ENCODE measurements around the gene KRTAP4-4.
"Not testable (repeated sequence)": the region's sequence is repeated elsewhere in the genome, so short reads cannot be mapped to it uniquely, and the experiment has no call there.

KRTAP4-4 gene

DNA sequence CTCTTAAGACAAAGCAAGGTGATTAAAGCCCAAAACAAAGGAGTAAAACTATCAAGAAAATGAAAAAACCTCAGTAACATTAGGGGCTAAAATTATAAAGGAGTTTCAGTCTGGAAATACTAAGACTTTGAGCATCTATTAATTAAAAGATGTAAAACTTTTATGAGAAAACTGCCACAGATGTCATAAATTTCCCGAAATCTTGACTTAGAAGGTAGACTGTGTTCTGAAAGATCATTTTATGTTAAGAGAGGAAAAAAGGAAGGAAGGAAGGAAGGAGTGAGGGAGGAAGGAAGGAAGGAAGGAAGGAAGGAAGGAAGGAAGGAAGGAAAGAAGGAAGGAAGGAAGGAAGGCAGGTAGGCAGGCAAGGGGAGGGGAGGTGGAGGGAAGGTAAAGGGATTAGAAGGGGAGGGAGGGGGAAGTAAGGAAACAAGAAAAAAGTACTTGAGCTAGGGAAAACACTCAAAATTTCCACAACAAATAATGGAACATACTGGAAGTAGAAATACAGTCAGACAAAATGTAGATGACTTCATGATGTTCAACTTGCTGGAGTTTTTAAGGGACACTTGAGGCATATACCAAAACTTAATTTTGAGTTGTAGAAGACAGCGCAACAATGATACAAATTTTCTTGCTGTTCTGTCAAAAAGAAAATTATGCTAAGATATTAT, 12.9 kb downstream of the KRTAP4-4 start:
- FAIRE-seq = no peak

DNA sequence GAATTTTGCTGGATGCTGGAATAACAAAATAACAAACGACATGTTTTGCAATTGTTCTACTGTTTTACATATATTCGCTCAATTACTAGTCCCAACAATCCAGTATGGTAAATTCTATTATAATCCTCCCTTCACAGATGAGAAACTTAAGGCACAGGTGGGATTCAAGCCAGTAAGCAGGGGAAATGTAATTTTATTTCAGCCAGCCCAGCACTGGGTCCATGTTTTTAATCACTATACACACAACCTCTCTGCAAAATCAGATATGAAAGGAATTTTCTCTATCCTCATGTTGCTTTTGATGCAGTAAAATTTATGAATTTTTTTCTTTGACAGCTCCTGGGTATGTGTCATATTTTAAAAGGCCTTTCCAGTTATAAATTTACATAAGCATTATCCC, 15.3 kb downstream of the KRTAP4-4 start:
- FAIRE-seq = no peak

DNA sequence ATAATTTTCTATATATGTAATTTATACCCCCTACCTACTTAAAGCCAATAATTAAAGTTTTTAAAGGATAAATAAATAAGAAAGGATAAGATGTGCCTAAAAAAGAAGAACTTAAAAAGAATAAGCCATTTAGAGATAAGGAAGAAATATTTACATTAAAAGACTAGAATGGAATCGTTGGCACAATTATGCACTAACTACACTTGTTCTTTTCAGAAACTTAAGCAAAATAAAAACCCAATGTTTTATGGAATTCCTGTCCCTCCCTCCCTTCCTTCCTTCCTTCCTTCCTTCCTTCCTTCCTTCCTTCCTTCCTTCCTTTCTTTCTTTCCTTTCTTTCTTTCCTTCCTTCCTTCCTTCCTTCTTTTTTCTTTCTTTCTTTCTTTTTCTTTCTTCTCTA, 15.7 kb downstream of the KRTAP4-4 start:
- FAIRE-seq = no peak

DNA sequence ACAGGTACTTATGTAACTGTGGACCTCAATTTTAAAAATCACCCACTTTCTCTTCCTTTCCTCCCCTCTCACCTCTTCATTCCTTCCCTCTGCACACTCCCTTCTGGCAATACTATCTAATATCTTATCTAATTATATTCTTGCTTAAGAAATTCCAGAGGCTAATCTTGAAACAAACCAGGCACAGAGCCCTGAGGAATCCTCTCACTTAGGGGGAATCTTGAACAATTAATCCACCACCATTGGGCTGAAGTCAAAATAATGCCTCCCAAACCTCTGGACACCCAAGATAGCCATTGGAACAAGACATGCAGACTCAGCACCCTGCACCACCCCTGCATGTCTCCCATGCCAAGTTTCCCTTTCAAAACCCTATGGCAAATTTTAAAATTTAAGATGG, 19.2 kb downstream of the KRTAP4-4 start:
- FAIRE-seq = no peak

DNA sequence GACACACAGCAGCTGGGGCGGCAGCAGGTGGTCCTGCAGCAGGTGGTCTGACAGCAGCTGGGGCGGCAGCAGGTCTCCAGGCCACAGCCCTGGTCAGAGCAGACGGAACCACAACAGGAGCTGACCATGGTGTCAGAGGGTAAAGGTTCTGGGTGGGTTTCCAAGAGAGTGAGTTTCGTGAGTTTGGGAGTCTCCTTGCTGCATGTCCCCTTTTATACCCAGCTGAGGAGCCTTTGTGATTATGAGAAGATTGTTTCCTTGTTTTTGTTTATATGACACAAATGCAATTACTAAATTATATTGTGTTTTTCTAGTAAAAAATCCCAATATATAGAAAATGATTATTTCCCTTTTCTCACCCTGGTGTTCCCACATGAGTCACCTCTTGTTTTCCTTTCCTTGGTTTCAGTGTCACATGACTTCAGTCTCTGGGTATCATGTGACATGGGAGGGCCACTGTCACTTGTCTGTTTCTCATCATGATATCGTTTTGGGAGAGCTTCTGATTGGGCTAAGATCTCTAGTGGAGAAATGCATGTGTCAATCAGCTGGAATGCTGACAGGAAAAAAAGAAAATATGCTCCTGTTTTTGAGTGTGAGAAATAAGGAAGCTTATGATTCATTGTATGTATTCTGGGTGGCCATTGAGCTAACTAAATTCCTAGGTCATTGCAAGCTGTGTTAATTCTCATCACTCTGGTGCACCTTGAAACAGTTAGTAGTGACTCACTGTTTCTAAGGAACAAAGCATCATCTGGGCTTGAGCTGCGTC, 20.0 kb downstream of the KRTAP4-4 start, which contains the start of gene KRTAP4-6:
TSS of gene KRTAP4-6 (minus strand) at position 185 of the 772 bp plus-strand sequence. CDS start at position 128, 57 bp downstream.
- FAIRE-seq = no peak

DNA sequence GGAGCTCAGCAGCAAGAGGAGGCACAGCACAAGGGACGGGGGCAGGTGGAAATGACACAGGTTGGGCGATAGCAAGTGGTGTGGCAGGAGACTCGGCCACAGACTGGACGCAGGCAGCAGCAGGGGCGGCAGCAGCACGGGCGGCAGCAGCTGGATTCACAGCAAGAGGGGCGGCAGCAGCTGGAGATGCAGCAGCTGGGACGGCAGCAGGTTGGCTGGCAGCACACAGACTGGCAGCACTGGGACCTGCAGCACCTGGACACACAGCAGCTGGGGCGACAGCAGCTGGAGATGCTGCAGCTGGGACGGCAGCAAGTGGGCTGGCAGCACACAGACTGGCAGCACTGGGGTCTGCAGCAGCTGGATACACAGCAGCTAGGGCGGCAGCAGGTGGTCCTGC, 20.7 kb downstream of the KRTAP4-4 start:
- not testable (repeated sequence) for FAIRE-seq

DNA sequence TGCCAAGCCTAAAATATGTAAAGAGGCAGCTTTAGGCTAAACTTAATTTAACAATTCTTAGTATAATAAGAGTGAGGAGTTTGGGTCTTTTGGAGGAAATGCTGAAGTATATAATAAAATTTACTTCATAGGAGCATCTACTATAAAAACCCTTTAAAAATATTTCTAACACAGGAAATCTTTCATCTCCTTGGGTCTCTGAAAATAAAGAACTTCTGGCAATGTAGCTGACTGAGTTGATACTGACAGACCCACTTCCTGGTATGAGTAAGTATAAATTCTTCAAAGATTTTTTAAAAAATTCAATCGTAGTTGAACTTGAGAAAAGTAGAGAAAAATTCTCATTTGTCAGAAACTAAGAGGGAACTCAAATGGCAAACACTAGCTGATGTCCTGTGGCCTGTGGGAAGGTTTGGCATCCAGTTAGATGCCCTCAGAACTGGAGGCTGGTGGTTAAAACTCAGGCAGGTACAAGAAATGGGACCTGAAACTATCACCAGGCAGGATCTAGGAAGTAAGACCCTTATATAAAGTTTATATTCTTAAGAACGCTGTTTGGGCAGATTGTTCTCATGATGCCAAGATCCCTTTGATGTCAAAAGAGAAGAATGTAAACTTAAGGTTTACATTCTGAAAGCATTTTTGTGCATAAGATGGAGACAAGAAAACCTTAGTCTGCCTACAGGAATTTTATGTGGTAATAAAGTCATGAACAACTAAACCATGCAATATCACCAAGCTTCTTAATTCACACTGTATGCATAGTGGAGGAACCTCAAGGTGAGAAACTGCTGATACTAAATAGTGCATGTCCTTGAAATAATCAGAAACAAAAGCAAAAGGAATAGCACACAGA, 26.4 kb downstream of the KRTAP4-4 start:
- no peak for FAIRE-seq

DNA sequence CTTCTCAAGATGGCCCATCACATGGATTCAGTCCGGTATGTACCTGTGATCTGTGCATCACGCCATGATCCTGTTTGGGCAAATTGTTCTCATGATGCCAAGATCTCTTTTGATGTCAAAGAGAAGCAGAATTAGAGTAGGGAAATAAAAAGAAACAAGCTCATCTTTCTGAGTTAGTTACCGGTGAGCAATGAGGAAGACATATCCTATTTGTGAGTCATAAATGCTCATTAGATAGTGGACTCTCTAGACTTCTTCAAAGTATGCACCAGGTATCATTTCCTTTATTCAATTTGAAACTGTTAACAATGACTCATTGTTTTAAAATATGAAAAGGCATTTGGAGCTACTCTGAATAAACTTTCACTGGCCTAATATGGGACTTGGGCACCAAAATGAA, 28.6 kb downstream of the KRTAP4-4 start:
- FAIRE-seq = no peak

DNA sequence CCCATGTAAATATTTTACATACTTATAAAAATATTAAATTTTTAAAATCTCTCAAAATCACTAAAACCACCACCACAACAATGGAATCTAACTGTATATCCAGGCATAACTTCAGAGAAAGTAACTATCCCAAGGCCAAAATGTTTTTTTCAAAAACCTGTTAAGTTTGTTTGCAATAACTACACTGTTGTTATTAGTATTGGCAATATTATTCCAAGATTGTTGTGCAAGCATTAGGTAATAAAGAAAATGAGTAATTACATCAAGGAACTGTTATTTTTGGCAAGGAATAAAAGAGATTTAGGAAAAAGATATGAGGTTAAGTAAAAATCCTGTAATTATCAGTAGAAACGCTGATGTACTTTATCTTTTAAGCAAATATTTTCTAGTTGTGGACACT, 33.2 kb downstream of the KRTAP4-4 start:
- FAIRE-seq = no peak

DNA sequence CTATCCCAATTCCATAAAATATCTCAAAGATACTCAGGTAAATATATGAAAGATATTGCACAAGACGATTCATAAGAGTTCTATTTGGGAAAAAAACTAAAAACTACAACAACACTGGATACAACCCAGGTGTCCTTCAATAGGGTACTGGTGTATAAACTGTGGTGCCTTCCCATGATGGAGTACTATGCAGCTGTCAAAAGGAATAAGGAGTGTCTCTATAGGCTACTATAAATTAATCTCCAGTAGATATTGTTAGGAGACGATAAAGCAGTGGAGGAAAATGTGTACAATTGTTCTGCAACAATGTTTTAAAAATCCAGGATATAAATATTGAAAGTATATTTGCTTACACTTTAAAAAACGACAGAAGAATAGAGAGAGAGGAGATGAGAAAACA, 34.1 kb downstream of the KRTAP4-4 start:
- FAIRE-seq = no peak

DNA sequence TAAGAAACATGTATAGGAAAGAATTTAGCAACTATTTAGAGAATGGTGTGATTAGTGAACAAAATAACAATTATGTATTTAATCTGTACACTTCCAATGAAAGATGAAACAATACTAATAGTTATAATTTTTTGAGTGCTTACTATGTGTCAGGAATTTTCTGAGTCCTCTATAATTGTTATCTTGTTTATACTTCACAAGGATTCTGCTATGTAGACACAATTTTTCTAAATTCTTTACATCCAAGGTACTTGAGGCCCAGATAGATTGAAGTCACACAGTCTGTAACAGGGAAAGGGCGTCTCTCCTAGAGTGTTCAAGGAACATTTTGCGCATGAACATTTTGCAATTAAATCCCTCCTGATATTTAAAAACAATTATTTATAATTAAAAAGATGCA, 35.5 kb downstream of the KRTAP4-4 start:
- FAIRE-seq = no peak

DNA sequence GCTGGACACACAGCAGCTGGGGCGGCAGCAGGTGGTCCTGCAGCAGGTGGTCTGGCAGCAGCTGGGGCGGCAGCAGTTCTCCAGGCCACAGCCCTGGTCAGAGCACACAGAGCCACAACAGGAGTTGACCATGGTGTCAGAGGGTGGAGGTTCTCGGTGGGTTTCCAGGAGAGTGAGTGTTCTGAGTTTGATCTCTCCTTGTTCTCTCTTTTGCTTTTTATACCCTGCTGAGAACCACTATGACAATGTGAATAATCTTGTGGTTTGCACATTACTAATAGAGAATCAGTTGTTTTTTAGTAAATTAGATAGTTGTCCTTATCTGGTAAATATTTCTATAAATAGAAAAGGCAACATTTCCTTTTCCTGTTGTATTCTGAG, 36.6 kb downstream of the KRTAP4-4 start, which contains the start of gene KRTAP4-12:
TSS of gene KRTAP4-12 (minus strand) at position 192 of the 381 bp plus-strand sequence. CDS start at position 132, 60 bp downstream.
- not testable (repeated sequence) for FAIRE-seq

DNA sequence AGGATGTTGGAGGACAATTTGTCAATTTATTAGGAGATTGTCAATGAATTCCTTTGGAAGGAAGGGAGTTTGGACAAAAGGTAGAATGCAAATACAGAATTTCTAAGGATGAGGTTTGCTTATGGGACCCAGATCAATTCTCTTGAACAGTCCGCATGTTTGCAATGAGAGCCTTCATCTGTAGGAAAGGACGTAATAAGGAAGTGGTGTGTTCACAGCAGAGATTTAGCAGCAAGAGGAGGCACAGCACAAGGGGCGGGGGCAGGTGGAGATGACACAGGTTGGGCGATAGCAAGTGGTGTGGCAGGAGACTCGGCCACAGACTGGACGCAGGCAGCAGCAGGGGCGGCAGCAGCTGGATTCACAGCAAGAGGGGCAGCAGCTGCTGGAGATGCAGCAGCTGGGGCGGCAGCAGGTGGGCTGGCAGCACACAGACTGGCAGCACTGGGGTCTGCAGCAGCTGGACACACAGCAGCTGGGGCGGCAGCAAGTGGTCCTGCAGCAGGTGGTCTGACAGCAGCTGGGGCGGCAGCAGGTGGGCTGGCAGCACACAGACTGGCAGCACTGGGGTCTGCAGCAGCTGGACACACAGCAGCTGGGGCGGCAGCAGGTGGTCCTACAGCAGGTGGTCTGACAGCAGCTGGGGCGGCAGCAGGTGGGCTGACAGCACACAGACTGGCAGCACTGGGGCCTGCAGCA, 37.1 kb downstream of the KRTAP4-4 start:
- not testable (repeated sequence) for FAIRE-seq

DNA sequence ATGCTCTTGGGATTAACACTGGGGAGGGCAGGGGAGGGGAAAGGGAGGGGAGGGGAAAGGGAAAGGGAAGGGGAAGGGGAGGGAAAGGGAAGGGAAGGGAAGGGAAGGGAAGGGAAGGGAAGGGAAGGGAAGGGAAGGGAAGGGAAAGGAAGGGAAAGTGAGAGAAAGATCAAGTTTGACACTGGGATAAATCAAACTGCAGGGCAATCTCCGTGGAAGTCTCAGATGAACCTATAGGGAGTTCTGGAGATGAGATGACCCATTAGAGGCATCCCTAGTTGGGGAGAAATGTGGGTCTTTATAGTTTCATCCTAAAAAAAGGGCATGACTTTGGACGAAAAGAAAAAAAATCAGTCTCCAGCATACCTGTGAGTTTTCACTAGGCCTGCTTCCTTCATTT, 38.8 kb downstream of the KRTAP4-4 start:
- FAIRE-seq = no peak

DNA sequence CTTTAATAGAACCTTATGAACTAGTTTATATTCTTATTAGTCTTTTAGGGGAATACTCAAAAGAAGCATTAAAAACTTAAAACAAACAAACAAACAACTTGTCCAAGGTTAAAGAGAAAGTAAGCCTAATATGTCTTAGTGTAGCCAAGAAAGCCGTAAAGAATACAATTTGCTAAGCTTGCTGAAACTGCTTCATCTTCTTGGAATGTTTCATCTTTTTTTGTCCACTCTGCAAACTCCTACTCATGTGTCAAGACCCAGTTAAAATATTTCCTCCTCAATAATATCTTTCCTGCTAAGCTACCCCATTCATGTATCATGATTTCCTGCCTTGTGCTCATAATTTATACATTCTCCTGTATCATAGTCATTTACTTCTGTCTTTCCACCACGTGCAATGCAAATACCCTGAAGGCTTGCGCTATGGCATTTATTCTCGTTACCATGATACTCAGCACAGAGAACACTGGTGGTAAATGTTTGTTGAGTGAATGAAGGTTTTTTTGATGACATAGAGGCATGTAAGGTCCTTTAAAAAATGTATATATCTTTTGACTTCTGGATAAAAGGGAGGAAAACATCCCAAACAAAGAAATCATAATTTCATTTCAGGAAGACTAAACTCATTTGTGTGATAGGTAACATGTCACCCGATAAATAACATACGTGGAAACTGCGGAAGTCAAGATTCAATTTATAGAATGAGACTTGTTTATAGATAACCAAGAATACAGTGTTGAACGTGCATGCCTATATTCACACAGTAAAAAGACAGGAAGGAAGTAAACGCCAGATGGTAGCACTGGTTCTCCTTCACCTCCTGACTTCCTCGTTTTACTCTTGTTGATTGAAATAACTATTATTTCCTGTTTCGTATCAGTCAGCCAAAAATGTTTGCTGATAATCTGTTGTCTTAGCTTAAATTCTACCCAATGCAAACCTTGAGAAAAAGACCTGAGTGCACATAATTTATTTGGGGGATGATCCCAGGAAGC, 40.6 kb downstream of the KRTAP4-4 start:
- FAIRE-seq = not testable (repeated sequence)

DNA sequence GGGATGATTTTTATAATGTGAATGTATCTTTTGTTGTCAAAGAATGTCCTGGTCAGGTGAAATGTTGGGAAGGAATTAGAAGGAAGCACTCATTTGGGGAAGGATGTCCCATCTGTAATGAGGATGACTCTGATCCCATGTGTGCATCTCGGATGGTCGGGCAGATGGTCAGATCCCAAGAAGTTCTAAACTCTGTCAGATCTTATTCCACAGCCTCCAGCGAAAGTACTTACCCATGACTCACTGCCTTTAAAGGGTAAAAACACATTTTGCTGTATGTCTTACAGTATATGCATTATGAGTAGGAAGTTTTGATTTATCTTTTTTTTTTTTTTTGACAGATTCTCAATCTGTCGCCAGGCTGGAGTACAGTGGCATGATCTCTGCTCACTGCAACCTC, 41.8 kb downstream of the KRTAP4-4 start:
- no peak for FAIRE-seq

DNA sequence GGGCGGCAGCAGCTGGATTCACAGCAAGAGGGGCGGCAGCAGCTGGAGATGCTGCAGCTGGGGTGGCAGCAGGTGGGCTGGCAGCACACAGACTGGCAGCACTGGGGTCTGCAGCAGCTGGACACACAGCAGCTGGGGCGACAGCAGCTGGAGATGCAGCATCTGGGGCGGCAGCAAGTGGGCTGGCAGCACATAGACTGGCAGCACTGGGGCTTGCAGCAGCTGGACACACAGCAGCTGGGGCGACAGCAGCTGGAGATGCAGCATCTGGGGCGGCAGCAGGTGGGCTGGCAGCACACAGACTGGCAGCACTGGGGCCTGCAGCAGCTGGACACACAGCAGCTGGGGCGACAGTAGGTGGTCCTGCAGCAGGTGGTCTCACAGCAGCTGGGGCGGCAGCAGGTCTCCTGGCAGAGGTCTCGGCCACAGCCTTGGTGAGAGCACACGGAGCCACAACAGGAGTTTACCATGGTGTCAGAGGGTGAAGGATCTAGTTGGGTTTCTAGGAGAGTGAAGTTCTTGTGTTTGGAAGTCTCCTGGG, 42.6 kb downstream of the KRTAP4-4 start, which contains the start of gene KRTAP4-11:
TSS of gene KRTAP4-11 (minus strand) at position 528 of the 541 bp plus-strand sequence. CDS start at position 470, 58 bp downstream.
- FAIRE-seq = not testable (repeated sequence)

DNA sequence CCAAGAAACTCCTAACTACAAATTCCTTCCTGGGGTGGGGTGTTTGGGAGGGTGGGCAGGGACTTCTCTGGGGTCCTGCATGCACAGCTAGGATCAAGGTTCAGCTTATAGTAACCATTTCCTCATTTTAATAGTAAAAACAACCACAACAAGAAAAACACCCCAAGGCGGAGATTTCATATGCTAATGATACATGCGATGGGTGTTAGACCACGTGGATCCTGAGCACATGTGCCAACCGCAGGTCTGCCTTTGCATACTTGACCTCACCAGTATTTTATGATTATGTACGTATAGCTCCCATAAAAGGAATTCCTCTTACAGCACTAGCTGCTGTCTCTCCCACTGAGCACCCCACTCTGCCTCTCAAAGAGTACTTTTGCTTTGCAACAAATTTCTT, 44.3 kb downstream of the KRTAP4-4 start:
- no peak for FAIRE-seq

DNA sequence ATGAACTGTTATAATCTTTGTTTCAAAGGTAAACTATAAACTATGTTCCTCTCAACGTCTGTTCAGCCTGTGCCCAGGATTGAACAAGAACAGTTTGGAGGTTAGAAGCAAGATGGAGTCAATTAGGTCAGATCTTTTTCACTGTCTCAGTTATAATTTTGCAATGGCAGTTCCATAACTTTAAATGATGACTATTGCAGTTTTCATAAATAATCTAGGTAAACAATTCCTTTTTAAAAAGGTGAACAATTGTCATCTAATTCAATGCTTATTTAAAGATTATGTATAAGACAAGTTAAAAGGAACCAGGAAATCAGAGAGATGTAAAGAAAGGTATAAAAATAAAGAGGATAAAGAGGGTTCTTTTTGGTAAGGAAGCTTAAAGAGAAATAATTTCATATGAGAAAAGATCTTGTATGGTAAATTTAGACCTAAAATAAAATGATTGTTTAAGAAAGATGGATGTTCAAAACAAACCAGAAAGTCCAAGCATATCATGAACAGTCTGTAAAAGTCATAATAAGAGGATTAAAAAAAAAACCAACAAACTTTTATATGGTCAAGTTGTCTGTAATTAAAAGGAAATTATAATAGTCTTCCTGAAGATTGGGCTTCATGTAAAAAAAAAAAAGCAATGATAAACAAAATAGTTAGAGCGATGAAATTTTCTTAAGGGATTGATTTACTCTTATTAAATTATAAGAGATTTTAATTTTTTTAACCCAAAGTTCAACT, 49.2 kb downstream of the KRTAP4-4 start:
- FAIRE-seq = no peak
